Measurements from ENCODE around the gene RP9.

DNA sequence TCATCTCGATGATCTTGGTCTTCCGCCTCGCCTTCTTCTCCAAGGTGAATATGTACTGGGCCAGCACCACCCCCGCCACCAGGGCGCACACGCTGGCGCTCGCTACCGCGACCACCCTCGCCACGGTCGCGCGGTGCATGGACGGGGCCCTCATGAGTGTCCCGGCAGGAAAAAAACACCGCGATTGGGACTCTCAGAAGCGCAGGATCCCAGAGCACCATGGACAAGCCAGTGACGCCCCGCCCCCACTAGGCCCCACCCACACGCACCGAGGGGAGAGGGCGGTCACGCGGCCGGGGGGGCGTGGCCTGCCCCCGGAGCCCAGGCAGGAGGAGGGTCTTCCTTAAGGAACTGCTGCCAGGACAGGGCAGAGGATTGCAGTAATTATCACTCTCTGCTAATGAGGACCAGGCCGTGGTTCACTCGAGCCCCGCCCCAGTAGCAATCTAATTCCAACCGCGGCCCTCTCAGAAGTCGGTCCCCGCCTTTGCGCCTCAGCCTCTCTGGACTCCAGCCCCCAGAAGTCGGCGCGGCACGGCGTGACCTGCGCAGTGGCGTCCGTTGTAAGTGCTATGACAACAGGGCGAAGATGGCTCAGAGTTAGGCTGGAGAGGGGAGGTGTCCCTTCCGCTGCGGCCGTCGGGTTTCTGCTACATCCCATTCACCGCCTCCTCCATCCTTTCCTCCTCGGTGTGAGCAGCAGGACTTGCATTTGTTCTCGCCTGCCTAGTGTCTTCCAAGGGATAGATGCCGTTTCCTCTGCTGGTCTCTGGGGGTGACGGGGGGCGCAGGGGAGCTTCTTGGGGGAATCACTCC lies 20.0 kb upstream of the RP9 start, which contains the start of gene BBS9:
- TF ChIP-seq CTCF (IDR thresholded peaks at IDR 0.05; ENCODE audit: insufficient read depth, low read depth, low read length) (no peak), EZH2 (IDR thresholded peaks at IDR 0.05; ENCODE audit: insufficient read depth, low read length) (no peak)
